Measurements from ENCODE around the gene GRIK3.

The GRIK3 gene

GRCh38 chr1:37010011-37010410, 24.3 kb downstream of the GRIK3 start:
- no peak for DNase-seq

GRCh38 chr1:37009521-37009920, 24.8 kb downstream of the GRIK3 start:
- no peak for DNase-seq

DNA sequence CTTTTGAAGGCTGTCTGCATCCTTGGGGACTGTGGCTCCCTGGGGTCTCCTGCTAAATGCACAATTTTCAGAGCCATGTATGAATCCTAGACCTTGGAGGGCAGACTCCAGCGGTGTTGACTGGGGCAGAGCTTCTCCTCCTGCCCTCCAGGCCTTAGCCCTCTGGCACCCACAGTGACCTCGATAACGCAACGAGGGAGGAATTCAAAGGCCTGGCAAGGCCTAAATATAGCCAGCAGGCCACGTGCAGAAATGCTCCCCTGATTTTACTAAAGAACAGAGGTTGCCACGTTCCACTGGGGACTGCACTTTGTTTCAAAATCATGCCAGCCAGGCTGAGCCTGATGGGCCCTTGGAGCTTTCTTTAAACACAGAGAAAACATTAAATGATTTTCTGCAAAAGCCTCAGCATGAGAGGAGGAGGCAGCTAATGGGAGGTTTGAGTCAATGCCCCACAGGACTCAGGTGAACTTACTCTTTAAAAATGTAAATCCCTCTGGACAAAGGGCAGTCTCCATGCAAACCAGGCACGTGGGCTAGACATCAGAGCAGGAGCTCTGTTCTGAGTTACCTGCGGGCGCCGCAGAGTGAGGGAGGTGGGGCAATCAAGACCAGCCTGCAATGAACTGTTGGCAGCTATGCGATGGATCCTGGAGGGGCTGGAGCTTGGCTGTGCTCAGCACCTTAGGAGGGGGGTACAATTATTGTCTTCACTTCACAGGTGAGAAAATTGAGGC, 28.0 kb downstream of the GRIK3 start:
- no peak for DNase-seq

DNA sequence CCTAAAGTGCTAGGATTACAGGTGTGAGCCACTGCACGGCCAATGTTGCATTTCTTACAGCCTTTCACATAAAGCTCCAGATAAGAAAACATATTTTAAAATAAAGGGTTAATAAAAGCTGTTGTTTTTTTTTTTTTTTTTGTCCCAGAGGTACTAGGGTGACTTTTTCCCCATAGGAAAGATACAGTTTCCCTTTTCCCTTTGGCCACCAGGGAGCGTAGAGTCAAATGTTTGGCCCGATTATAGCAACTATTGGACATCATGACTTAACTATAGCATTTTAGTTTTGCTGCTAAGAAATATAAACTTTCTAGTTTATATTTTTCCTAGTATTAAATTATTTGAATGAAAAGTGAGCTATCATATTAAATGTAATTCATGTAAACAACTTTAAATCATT, 31.4 kb downstream of the GRIK3 start:
- no peak for DNase-seq

DNA sequence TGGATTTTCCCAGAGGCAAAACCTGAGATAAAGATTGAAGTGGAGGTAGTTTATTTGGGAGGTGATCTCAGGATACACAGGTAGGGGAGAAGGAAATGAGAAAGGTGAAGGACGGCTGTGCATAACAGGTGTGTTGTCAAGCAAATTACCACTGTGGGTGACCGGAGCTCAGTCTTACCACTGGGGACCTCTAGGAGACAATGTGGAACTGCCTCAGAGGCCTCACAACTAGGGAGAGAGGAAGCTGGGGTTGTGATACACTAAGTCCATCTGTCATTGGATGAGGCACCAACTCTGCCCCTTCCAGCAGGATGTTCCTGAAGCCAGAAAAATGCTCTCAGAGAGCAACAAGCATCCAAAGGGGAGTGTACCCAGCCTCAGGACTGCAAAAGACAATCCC, 32.6 kb downstream of the GRIK3 start:
- no peak for DNase-seq

- no peak for DNase-seq
Observed at GRCh38 chr1:36996106-36996505, 38.2 kb downstream of the GRIK3 start.

- DNase-seq: no peak
Observed at GRCh38 chr1:36994868-36995267, 39.4 kb downstream of the GRIK3 start.

DNA sequence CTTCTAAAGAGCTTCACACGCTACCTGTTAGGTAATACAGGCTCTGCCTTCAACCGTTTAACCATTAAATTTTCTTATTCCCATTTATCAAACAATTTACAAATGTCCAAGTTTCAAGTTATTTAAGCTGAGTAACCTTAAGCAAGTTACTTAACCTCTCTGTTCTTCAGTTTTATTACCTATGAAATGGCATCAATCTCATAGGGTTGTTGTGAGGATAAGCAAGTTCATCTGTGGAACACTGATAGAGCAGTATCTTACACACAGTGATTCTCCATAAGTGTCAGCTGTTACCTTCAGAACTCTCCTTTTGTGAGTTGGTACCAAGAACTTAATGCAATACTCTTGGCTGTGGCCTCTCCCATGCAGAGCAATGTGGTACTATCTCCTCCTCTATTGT, 40.0 kb downstream of the GRIK3 start:
- DNase-seq: no peak

DNA sequence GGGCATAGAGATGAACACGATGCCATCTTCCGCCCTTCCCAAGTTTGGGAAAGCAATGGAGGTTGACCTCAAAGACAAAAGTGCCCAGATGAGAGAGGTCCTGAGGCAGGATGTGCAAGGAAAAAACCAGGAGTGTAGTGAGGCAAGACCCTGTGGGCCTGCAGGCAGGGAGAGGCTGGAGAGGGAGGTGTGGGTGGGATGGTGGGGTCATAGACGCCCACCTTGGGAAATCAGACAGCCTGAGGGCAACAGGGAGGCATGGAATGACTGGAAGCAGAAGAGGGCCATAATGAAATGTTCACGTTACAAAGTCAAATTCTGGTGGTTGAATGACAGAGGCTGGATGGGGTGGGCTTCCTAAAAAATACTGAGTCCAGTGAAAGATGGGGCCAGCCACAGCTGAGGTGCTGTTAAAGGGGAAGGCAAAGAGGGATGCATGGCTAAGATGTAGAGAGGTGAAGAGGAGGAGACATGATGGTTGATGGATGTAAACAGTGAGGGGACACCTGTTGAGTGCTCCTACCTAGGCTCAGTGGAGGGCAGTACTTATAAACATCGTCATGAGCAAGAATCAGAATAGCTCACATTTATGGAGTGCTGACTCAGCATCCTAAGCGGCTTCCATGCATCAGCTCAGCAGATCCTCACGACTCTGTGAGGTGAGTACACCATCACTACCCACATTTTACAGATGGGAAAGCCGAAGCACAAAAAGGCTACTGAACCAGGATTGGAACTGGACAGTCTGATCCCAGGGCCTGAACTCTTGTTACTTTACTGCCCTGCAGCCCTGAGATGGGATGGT, 42.0 kb downstream of the GRIK3 start:
- no peak for DNase-seq

DNA sequence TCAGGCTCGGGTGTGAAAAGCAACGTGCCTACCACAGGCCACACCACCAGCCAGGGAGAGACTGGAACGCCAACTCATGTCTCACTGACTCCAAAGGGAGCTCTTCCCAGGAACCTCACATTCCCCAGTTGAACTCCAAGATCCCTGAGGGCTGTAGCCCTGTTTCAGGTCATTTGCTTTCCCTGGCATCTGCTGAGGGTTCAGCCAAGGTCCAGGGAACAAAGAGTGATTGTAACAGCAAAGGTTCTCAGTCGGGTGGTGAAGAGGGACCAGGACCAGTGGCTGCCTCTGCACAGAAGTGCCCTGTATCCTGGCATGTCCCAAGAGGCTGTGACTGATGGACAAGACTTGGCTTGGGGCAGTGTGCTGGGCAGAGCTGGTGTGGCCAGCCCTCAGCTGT, 42.8 kb downstream of the GRIK3 start:
- no peak for DNase-seq

- DNase-seq: no peak
Observed at GRCh38 chr1:36990928-36991327, 43.4 kb downstream of the GRIK3 start.

DNA sequence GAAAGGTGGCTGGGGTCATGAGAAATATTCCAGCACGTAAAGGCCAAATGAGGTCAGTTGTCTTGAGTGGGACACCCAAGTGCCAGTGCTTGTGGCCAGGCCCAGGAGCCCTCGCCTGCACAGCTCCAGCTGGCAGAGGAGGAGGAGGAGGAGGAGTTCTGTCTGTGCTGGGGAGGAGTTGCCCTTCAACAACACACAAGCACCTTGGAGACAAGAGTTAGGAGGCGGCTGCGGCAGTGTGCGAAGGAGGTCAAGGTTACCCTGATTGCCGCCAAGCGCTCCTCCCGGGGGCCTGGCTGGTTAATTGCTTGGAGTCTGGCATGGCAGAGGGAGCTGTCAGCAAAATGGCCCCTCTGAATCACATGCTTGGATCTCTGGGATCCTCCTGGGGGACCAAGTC, 45.1 kb downstream of the GRIK3 start:
- no peak for DNase-seq

DNA sequence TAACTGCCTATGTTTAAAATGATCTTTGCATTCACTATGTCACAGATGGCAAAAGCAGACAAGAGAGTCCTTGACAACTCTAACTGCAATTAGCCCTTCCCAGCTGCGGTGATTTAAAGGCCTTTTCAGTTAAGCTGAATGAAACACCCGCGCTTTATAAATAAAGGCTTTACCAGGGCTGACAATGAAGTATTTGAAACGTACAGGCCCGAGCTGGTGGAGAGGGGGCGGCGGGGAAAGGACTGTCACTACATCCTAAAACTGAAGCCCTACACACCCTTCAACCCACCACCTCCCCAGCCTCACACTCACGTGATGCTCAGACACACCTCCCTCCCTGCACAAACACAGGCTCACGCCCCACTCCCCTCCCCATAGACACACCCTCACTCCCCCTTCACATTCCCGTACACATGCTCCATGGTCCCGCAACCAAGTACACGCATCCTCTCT, 45.5 kb downstream of the GRIK3 start:
- no peak for DNase-seq

GRCh38 chr1:36988321-36988720, 46.0 kb downstream of the GRIK3 start:
- no peak for DNase-seq

GRCh38 chr1:36987276-36987675, 47.0 kb downstream of the GRIK3 start:
- no peak for DNase-seq

GRCh38 chr1:36986241-36986985, 47.9 kb downstream of the GRIK3 start:
- DNase-seq: no peak

GRCh38 chr1:36984675-36985074, 49.6 kb downstream of the GRIK3 start:
- no peak for DNase-seq

- no peak for DNase-seq
Observed at GRCh38 chr1:36984026-36984425, 50.3 kb downstream of the GRIK3 start.

DNA sequence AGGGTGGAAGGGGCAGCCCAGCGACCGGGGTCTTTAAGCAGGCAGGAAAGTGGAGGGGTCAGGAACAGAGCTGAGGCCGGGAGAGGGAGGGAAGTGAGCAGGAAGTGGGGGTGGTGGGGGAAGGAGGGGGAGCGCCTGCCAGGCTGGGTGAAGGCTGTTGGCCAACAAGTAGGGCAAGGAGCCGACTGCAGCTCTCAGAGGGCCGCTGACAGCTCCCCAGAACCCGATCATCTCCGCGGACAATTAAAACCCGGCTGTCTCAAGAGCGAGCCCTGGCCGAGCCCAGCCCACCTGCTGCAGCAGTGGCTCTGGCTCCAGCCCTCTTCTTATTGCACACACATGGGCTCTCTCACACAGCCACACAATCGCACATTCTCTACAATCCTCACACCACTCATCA, 51.6 kb downstream of the GRIK3 start:
- DNase-seq: no peak

GRCh38 chr1:36981771-36982622, 52.3 kb downstream of the GRIK3 start:
- no peak for DNase-seq

DNA sequence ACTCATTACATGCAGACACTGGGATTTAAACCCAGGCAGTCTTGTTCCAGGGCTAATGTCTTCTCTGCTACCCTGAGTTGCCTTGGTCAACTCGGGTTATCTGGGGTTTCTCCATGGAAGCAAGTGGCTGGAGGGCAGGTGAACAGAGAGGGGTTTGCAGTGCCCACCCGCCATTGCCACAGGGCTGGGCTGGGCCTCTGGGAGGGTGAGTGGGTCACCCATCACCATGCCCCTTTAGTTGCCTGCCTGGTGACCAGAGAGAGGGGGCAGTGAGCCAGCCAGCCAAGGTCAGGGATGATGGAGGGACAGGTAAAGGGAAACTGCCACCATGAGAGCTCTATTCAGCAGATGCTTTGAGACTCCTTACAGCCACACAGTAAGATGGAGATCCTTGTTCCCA, 53.2 kb downstream of the GRIK3 start:
- DNase-seq: no peak

DNA sequence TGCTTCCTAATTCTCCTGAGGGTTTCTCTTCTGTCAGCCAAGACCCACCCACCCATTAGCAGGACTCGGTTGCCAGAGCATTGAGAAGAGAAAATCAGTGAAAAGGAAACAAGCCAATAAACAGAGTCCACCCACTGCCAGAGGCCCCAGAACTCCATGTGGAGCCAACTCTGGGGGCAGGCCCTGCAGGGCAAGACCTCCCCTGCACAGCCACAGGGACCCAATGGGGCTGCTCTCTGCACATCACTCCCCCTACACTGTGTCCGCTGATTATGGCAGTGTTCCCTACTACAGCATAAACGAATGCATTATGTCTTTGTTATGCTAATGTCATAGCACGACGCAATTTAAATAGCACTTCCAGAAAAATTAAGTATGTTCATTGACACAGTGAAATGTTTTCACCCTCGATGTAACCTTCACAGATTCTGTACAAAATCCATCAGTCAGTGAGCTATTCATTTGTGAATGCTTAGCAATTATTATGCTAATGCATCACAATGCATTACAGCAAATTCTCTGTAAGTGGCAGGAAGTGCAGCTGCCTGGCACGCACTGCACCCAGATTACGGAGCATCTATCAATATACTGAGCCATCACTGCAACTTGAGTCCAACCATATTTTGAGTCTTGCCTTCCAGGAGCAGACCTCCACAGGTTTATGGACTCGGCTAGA, 56.4 kb downstream of the GRIK3 start:
- DNase-seq: no peak
